MCF 10A (cell line): Measurements from ENCODE around the gene THY1. TPM values are rescaled to one million over a fixed set of nuclear protein-coding genes. Genes with fewer than 3 reads are reported as not detected.
A peak's percentile ranks its signal among the peaks of the same experiment; 100 is the strongest.

Source experiments
- BruUV-seq: library from RNA; stranded (reverse); fragments of 400-500 nt; replicated peaks from 2 replicates; lab custom pipeline; 2021; lab: Mats Ljungman, UMichigan
- CTCF ChIA-PET: fragments of 300-600 bp; sonication (Branson Sonifier 250); formaldehyde crosslinking; extraction: SDS; loops from one replicate; lab custom pipeline; 2021; ENCODE audit warnings: antibody characterized with exemption, inconsistent platforms; lab: Yijun Ruan, JAX
- POLR2A ChIA-PET: fragments of 300-600, 350-650 bp; sonication (Branson Sonifier 250); formaldehyde crosslinking; extraction: SDS; loops from one replicate; lab custom pipeline; 2020; ENCODE audit warnings: antibody characterized with exemption, inconsistent platforms; lab: Yijun Ruan, JAX
- DNase-seq: peaks from one replicate; pipeline ENCODE4 v3.0.0-alpha.2; 2018; ENCODE audit not compliant: unreplicated experiment
- H3K27ac Mint-ChIP-seq: one replicate; pipeline ENCODE4 v1.8.0; 2022; ENCODE audit warnings: mild to moderate bottlenecking, low read depth, mixed read lengths; ENCODE audit not compliant: unreplicated experiment
- H3K27me3 Mint-ChIP-seq: one replicate; pipeline ENCODE4 v1.8.0; 2022; ENCODE audit warnings: mixed read lengths; ENCODE audit not compliant: insufficient read depth, unreplicated experiment
- H3K36me3 Mint-ChIP-seq: one replicate; pipeline ENCODE4 v1.8.0; 2022; ENCODE audit warnings: mild to moderate bottlenecking, moderate library complexity, mixed read lengths; ENCODE audit not compliant: insufficient read depth, unreplicated experiment
- H3K4me1 Mint-ChIP-seq: one replicate; pipeline ENCODE4 v1.8.0; 2022; ENCODE audit warnings: mixed read lengths; ENCODE audit not compliant: insufficient read depth, unreplicated experiment
- H3K4me3 Mint-ChIP-seq: one replicate; pipeline ENCODE4 v1.8.0; 2022; ENCODE audit warnings: mild to moderate bottlenecking, moderate library complexity, mixed read lengths; ENCODE audit not compliant: unreplicated experiment
- H3K9me3 Mint-ChIP-seq: one replicate; pipeline ENCODE4 v1.8.0; 2022; ENCODE audit warnings: mixed read lengths; ENCODE audit not compliant: unreplicated experiment
- CTCF ChIP-seq: fragments of 200-600 bp; IDR thresholded peaks from one replicate; pipeline ENCODE4 v1.8.0; 2022; ENCODE audit warnings: antibody characterized with exemption, mild to moderate bottlenecking; ENCODE audit not compliant: unreplicated experiment
- intact Hi-C: fragments of 100-400 bp; cut with micrococcal nuclease; formaldehyde crosslinking; loops from 2 replicates; pipeline ENCODE4 v1.14.1; 2022
- total RNA-seq: library from RNA; stranded (reverse); gene quantifications from 2 replicates; pipeline ENCODE4 v1.2.3, GENCODE V29; 2022

Gene THY1
- total RNA-seq, 1 experiment from 2014 or later = not detected

GRCh38 chr11:119432484-119433357 is 9.7 kb upstream of the THY1 start:
- POLR2A ChIA-PET = interaction anchor here (0.6 to 2.3 kb wide), 8 partner anchors 13 to 435 kb away, joined by 3 to 7 read pairs (median 4); partner anchors contain the start of gene CENATAC
- no peak for TF ChIP-seq CTCF
- peak; percentile 58 for DNase-seq
- H3K36me3 Mint-ChIP-seq = peaks cover 6% of the 10 kb centered on the region
- CTCF ChIA-PET = interaction anchor here (0.6 to 1.9 kb wide), 7 partner anchors 30 to 776 kb away, joined by 3 to 13 read pairs (median 4); partner anchors contain the start of gene USP2
- intact Hi-C loops = loop anchor here (2.0 kb wide), 2 partner anchors 42 to 52 kb away; partner anchors contain the start of gene USP2
- no TSS peak for BruUV-seq
- peak overlapping the region; percentile 60 for H3K4me3 Mint-ChIP-seq
- H3K9me3 Mint-ChIP-seq = no peaks in the 10 kb centered on the region
- H3K27me3 Mint-ChIP-seq = no peaks in the 10 kb centered on the region
- H3K27ac Mint-ChIP-seq = no peak overlapping the region
- peaks cover 37% of the 10 kb centered on the region for H3K4me1 Mint-ChIP-seq

- H3K9me3 Mint-ChIP-seq = no peaks in the 10 kb centered on the region
- H3K4me3 Mint-ChIP-seq = peak overlapping the region; percentile 60
- no peak for DNase-seq
- no peaks in the 10 kb centered on the region for H3K27me3 Mint-ChIP-seq
- TF ChIP-seq CTCF = no peak
- H3K4me1 Mint-ChIP-seq = peaks cover 47% of the 10 kb centered on the region
- CTCF ChIA-PET = interaction anchor here (0.6 to 1.9 kb wide), 4 partner anchors 50 to 164 kb away, joined by 3 to 6 read pairs (median 3); partner anchors contain the start of gene USP2
- H3K27ac Mint-ChIP-seq = peak overlapping the region; percentile 9
- BruUV-seq = no TSS peak
- POLR2A ChIA-PET = interaction anchor here (0.7 to 2.3 kb wide), 4 partner anchors 14 to 59 kb away, joined by 3 to 7 read pairs (median 4); no protein-coding TSS in a partner anchor
- H3K36me3 Mint-ChIP-seq = no peaks in the 10 kb centered on the region
- intact Hi-C loops = no loop called here
These were observed 8.6 kb upstream of the THY1 start for GRCh38 chr11:119431523-119431922.

- no TSS peak for BruUV-seq
- H3K27me3 Mint-ChIP-seq = peaks cover 4% of the 10 kb centered on the region
- intact Hi-C loops = no loop called here
- H3K4me1 Mint-ChIP-seq = peaks cover 31% of the 10 kb centered on the region
- no peaks in the 10 kb centered on the region for H3K9me3 Mint-ChIP-seq
- H3K36me3 Mint-ChIP-seq = no peaks in the 10 kb centered on the region
- DNase-seq = peak; percentile 89
- TF ChIP-seq CTCF = no peak
- peak overlapping the region; percentile 13 for H3K4me3 Mint-ChIP-seq
- peak overlapping the region; percentile 61 for H3K27ac Mint-ChIP-seq
- POLR2A ChIA-PET = interaction anchor here (0.6 to 2.3 kb wide), 7 partner anchors 9 to 975 kb away, joined by 3 to 12 read pairs (median 4); partner anchors contain the start of gene USP2
- CTCF ChIA-PET = interaction anchor here (0.9 to 3.0 kb wide), 3 partner anchors 9 to 47 kb away, joined by 3 to 15 read pairs (median 5); no protein-coding TSS in a partner anchor
These were observed 4.3 kb upstream of the THY1 start for GRCh38 chr11:119427279-119427678.

- Mint-ChIP-seq H3K4me3 (no peak overlapping the region), H3K27ac (no peak overlapping the region), H3K4me1 (peaks cover 20% of the 10 kb centered on the region), H3K36me3 (no peaks in the 10 kb centered on the region), H3K9me3 (no peaks in the 10 kb centered on the region), H3K27me3 (peaks cover 12% of the 10 kb centered on the region)
- ChIA-PET POLR2A (interaction anchor here (0.6 to 2.3 kb wide), 2 partner anchors 8 to 44 kb away, joined by 3 to 12 read pairs; no protein-coding TSS in a partner anchor), CTCF (interaction anchor here (0.7 to 3.0 kb wide), 3 partner anchors 29 to 49 kb away, joined by 3 to 15 read pairs (median 5); no protein-coding TSS in a partner anchor)
- no peak for TF ChIP-seq CTCF
- intact Hi-C loops = no loop called here
- no peak for DNase-seq
- BruUV-seq = no TSS peak
These were observed 3.2 kb upstream of the THY1 start for GRCh38 chr11:119426142-119426541.
